ENCODE measurements around the gene SLC6A9. TPM values are rescaled to one million over a fixed set of nuclear protein-coding genes. Genes with fewer than 3 reads are reported as not detected.

Gene SLC6A9
- total and polyA plus RNA-seq, 2 of the 8 experiments (the other 6 are each of a cell fraction or from before 2014, with no cell fraction given): 20.2 to 24.2 TPM

GRCh38 chr1:43976890-43977289 lies 54.4 kb downstream of the SLC6A9 start:
- H3K23ac ChIP-seq (ENCODE audit: insufficient read length): no peak overlapping the region
- H2BK5ac ChIP-seq (ENCODE audit: low read depth, low read length): no peak overlapping the region
- peaks cover 27% of the 10 kb centered on the region for H3K23me2 ChIP-seq (ENCODE audit: low read depth, low read length)
- H2AK5ac ChIP-seq (ENCODE audit: low read depth, low read length): no peak overlapping the region
- H2BK12ac ChIP-seq (ENCODE audit: low read depth, low read length): no peak overlapping the region
- peaks cover 2 to 35% (median 18%) of the 10 kb centered on the region in 4 experiments; a peak in 7 of 8 replicates for H3K36me3 ChIP-seq (ENCODE audit: control insufficient read depth in 2 of 4, insufficient read depth in 4 of 4, low read length in 3 of 4)
- H3K56ac ChIP-seq (replicated peaks; ENCODE audit: insufficient read length, low read depth, low read length): no peak overlapping the region
- FAIRE-seq: no peak
- H2AFZ ChIP-seq (ENCODE audit: low read length): no peak overlapping the region
- peaks cover 22% of the 10 kb centered on the region for H3K79me1 ChIP-seq (ENCODE audit: low read depth, low read length)
- no peak overlapping the region for H3K14ac ChIP-seq (ENCODE audit: insufficient read length)
- peaks cover 2 to 24% of the 10 kb centered on the region in 2 experiments for H4K20me1 ChIP-seq (replicated peaks in 1 of 2; ENCODE audit: control insufficient read depth in 1 of 2, insufficient read depth in 2 of 2, low read length in 2 of 2)
- H3K4ac ChIP-seq (replicated peaks; ENCODE audit: insufficient read length, low read depth, low read length): no peak overlapping the region
- no peak overlapping the region for H3K27ac ChIP-seq (ENCODE audit: low read depth, low read length)
- no peak overlapping the region for H3K9ac ChIP-seq (replicated peaks in 1 of 4; ENCODE audit: extremely low read depth in 1 of 4, low read depth in 3 of 4, low read length in 3 of 4)
- H3K4me3 ChIP-seq (ENCODE audit: extremely low read depth in 1 of 4, insufficient read depth in 2 of 4, low read depth in 3 of 4, low read length in 4 of 4): no peak overlapping the region
- H2BK20ac ChIP-seq (ENCODE audit: low read length): no peak overlapping the region
- H2BK15ac ChIP-seq (ENCODE audit: low read length): no peak overlapping the region
- H3K4me2 ChIP-seq (ENCODE audit: insufficient read depth in 1 of 2, low read depth in 2 of 2, low read length in 2 of 2): no peak overlapping the region
- H3K79me2 ChIP-seq (ENCODE audit: control insufficient read depth in 1 of 2, insufficient read depth in 2 of 2, low read length in 2 of 2): peaks cover 0 to 24% of the 10 kb centered on the region in 2 experiments; a peak in 2 of 4 replicates
- H4K8ac ChIP-seq (ENCODE audit: extremely low read depth, insufficient read depth, low read length): no peak overlapping the region
- WGBS, 2 experiments (ENCODE audit: extremely low coverage in 1 of 2, insufficient coverage in 1 of 2, insufficient read length in 1 of 2, insufficient replicate concordance in 2 of 2, low coverage in 1 of 2, low lambda C conversion rate in 2 of 2, missing lambda C conversion rate in 1 of 2): 91% methylated on average over 8 of the region's 8 CpGs; no CpG with 5 or more reads in 1 of the 2 experiments
- no peak overlapping the region for H4K5ac ChIP-seq (ENCODE audit: insufficient read length, low read depth, low read length)
- no peak overlapping the region for H4K91ac ChIP-seq (replicated peaks; ENCODE audit: insufficient read length, low read length)
- H2BK120ac ChIP-seq (replicated peaks; ENCODE audit: low read depth, low read length): no peak overlapping the region
- ChIA-PET POLR2A (ENCODE audit: partially characterized antibody) (interaction anchor here (1.0 to 12.9 kb wide), 4 partner anchors 13 to 54 kb away, joined by 3 to 189 read pairs (median 8); partner anchors contain the start of genes CCDC24 and SLC6A9), CTCF (ENCODE audit: partially characterized antibody) (interaction anchor here (0.6 to 5.0 kb wide), 8 partner anchors 12 to 216 kb away, joined by 3 to 34 read pairs (median 4); partner anchors contain the start of genes CCDC24 and IPO13)
- no peak for DNase-seq (ENCODE audit: low read depth in 1 of 2, low spot score in 2 of 2)
- no peaks in the 10 kb centered on the region for H3K9me3 ChIP-seq (ENCODE audit: insufficient read depth in 2 of 2, low read depth in 1 of 2, low read length in 1 of 2)
- H3K4me1 ChIP-seq (replicated peaks in 1 of 4; ENCODE audit: control insufficient read depth in 3 of 4, insufficient read depth in 4 of 4, low read length in 3 of 4): peaks cover 4 to 22% (median 16%) of the 10 kb centered on the region in 4 experiments
- H3K27me3 ChIP-seq (replicated peaks in 1 of 4; ENCODE audit: control insufficient read depth in 3 of 4, extremely low read depth in 1 of 4, insufficient read depth in 3 of 4, low read length in 3 of 4): no peaks in the 10 kb centered on the region
- no peak overlapping the region for H3K18ac ChIP-seq (ENCODE audit: extremely low read depth, low read length)
- TF ChIP-seq HDAC6 (IDR thresholded peaks at IDR 0.05; ENCODE audit: low read depth, low read length) (no peak), MAFK (IDR thresholded peaks at IDR 0.05; ENCODE audit: low read depth, low read length) (no peak), YY1 (IDR thresholded peaks at IDR 0.05; ENCODE audit: low read depth, low read length) (no peak), CHD2 (IDR thresholded peaks at IDR 0.05; ENCODE audit: low read length) (no peak), TCF12 (IDR thresholded peaks at IDR 0.05; ENCODE audit: low read depth, low read length) (no peak)

Data from H1 (cell line).